ENCODE measurements around the gene RNF8.

- TF ChIP-seq TEAD4 (CRISPR knock-in tag; IDR thresholded peaks at IDR 0.05): no peak
- no peak for TF ChIP-seq CTCF (IDR thresholded peaks at IDR 0.05)
- no peak for TF ChIP-seq FOXJ3 (CRISPR knock-in tag; IDR thresholded peaks at IDR 0.05; ENCODE audit: borderline replicate concordance)
- no peak for TF ChIP-seq ZNF138 (CRISPR knock-in tag; conservative IDR thresholded peaks at IDR 0.05)
- no peak for TF ChIP-seq MAX (CRISPR knock-in tag; IDR thresholded peaks at IDR 0.05)
- TF ChIP-seq AFF4 (CRISPR knock-in tag; IDR thresholded peaks at IDR 0.05; ENCODE audit: borderline replicate concordance): no peak
- TF ChIP-seq NFE2L1 (CRISPR knock-in tag; IDR thresholded peaks at IDR 0.05): no peak
- TF ChIP-seq ZNF423 (CRISPR knock-in tag; IDR thresholded peaks at IDR 0.05): no peak
- no peak for TF ChIP-seq E2F1 (CRISPR knock-in tag; IDR thresholded peaks at IDR 0.05)
- no peak for TF ChIP-seq ATF3 (CRISPR knock-in tag; conservative IDR thresholded peaks at IDR 0.05)
- TF ChIP-seq PREB (CRISPR knock-in tag; IDR thresholded peaks at IDR 0.05; ENCODE audit: borderline replicate concordance): no peak
- no peak for TF ChIP-seq NFATC4 (CRISPR knock-in tag; IDR thresholded peaks at IDR 0.05)
- no peak for TF ChIP-seq NR2C2 (CRISPR knock-in tag; IDR thresholded peaks at IDR 0.05)
- TF ChIP-seq ZSCAN18 (CRISPR knock-in tag; IDR thresholded peaks at IDR 0.05): no peak
Observed at GRCh38 chr6:37347670-37348111, 6.1 kb upstream of the RNF8 start.

All from WTC11 (cell line).